ENCODE measurements around the gene SLC1A1.
"Not testable (repeated sequence)": the region's sequence is repeated elsewhere in the genome, so short reads cannot be mapped to it uniquely, and the experiment has no call there.

SLC1A1 gene

DNA sequence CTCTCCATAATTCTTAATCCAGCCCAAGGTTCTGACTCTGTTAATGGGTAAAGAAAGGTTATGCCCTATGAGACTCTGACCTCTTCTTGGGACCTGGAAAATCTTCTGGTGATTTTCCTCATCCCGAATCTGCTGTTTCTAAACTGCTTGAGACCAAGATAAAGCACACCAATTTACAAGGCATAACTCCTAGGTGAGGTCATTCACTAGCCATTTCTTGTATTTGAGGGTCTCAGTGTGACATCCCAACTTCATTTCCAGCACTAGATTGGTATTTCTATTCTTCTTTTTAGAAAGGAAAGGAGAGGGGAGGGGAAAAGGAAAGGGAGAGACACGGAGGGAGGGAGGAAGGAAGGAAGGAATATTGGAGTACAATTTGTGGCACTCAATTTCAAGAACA is 51.6 kb downstream of the SLC1A1 start:
- DNase-seq (ENCODE audit: low read depth) = no peak

DNA sequence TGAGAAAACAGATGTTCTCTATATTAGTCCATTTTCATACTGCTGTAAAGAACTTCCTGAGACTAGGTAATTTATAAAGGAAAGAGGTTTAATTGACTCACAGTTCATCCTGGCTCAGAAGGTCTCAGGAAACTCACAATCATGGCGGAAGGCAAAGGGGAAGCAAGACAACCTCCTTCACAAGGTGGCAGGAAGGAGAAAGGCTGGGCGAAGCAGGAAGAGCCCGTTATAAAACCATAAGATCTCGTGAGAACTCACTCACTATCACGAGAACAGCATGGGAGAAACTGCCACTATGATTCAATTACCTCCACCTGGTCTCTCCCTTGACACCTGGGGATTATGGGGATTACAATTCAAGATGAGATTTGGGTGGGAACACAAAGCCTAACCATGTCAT is 54.4 kb downstream of the SLC1A1 start:
- DNase-seq (ENCODE audit: low read depth) = not testable (repeated sequence)

DNA sequence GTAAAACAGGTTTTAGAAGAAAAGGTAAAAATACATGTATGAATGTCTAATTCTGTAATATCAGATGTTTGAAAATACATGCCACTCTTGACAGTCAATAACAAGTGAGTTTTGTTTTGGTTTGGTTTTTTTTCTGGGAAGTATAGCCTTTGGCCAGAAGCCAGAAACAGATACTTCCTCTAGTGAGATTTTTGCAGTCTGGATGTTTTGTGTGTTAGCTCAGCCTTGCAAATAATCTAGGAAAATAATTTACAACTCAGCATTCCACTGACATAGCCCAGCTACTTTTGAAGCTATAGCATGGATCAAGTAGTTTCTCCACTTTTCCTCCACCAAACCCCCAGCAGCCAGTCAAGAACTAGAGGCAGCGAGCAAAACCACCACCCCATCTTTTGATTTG is 56.7 kb downstream of the SLC1A1 start:
- DNase-seq (ENCODE audit: low read depth) = no peak

DNA sequence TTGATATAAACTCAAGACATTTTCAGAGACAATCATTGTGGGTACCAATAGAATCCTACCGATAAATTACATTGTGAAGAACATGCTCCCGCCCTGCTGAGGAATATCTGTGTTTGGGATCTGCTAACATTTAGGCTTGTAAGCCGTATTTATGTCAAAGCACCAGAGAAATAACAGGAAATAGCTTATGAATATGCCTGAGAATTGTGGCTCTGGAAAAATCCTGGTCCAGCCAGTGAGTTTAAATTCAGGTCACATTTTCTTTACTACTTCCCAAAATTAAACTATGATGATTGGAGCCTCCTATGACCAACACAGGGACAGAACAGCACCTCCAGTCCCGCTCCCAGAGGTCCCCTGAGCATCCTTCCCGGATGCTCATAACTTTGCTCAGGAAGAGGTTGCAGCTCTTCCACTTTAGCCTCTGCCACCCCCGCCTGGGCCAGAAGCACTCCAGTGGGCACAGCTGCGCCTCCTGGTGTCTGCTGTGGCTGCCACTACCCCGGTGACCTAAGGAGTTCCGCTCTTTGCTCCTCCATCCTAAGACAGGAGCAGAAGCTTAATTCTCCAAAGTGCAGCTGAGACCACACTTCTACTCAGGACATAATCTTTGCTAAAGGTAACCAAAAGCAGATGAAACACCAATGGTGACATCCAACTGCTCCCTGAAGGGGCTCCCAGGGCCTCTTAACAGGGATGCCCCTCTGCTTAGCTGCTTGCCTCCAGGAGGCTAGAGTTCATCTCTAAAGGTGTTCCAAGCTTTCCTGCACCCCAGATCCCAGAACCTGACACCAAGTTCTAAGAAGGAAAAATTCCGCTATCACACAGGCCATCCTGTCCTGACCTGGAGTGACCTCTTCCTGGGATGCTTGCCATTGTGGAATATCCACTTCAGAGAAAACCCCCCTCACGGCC is 58.8 kb downstream of the SLC1A1 start:
- no peak for DNase-seq (ENCODE audit: low read depth)

DNA sequence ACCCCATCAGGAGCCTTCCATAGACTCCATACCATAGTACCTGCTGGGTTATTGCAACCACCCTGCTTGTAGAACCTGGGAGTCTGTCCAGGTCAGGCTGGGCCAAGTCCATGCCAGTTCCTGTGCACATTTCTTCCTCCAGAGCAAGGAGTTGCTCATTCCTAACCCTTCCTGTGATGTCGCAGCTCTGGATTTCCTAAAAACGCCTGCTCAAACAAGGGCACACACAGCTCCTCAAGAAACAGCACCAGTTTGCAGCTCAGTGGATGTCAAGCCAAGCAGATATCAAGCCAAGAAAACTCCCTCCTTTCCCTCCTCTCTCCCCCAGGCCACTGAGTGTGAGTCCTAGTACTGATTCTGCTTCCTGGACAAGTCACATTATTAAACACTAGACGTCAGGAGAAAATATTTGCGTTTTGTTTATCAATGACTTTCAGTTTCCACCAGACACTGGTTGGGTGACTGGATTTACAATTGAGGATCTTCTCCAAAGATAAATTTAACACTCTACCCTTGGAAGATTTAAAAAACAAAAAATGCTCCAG is 59.6 kb downstream of the SLC1A1 start:
- no peak for DNase-seq (ENCODE audit: low read depth)

DNA sequence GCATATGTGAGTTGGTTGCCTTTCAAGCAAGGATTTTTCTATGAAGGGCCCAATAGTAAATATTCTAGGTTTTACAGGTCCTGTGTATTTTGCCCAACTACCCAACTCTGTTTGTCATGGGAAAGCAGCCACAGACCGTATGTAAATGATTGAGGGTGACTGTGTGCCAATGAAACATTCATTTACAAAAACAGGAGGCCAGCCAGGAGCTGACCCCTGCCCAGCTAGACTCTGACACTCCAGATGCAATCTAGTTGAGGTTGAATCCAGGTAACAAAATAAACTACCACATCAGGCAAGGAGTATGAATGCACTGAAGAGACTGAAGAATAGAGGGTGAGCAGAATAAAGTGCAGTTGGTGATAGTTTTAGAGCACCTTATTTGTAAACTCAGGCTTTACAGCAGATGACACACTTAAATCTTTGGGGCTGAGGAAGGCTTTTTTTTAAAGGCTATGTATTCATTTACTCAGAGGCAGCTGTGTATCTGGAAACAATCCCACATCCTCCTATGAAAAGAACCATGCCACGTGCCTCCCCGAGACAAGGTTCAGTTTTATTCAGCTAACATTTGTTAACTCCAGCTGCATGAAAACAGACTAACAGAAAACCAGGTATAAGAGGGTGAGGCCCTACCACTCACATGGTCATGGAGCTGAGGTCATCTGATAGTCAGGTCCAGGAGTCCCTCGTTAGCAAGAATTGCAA is 60.7 kb downstream of the SLC1A1 start:
- no peak for DNase-seq (ENCODE audit: low read depth)

DNA sequence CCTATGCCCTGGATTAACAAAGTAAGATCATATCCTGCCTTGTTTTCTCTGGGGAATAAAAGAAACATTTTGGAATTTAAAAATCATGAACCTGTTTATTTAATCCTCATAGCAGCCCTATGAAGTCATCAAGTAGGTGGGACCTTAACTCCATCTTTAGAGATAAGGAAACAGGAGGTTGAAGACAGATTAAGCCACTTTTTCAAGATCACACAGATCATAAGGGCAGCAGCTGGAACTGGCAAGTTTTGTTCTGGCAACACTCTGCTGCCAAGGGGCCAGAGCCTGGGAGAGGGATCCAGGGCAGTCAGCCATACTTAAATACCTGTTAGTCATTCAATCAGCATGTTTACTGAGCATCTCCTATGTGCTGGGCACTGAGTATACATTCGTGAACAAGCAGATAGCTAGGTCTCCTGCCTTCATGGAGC is 63.7 kb downstream of the SLC1A1 start:
- no peak for DNase-seq (ENCODE audit: low read depth)

DNA sequence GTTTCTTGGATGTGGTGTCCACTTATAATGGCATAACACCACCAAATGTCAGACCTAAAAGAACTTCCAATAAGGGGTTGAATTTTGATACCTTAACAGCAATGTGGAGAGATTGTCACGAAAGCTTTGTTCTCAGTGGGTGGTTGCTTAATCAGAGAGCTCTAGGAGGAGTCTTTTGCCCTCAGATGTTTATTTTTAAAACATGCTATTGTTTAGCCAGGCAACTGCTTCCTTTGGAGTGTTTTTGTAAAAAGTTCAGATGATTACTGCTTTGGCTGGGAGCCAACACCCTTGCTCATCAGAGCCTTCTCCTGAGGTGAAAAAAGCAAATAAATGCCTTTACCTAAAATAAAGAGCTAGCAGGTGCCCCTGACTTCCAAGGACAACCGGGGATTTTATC is 65.0 kb downstream of the SLC1A1 start:
- no peak for DNase-seq (ENCODE audit: low read depth)

DNA sequence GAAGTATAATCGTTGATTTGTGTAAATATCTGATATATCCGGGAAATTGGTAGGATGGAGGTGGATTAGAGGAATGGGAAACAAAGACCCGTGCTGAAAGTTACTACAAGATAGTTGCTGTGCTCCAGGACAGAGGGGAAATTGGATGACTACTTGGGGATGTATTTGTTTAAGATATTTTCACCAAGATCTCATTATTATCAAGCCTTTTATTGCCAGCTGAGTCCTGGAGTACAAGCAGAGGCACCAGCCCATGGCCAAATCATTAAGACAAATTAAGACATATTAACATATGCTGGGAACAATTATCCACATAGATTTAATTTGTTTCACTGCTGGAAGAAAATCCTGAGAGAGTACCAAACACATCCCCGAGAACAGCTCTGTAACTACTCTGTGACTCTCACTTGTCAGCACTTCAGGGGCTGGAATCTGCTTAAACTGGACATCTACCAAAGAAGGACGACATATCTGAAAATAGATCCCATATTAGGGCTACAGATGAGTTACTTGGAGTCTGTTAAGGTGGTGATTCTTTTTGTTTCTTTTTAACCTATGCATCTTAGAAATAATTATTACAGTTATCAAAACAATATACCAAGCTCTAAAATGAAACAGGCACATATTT is 68.2 kb downstream of the SLC1A1 start:
- DNase-seq (ENCODE audit: low read depth) = no peak

DNA sequence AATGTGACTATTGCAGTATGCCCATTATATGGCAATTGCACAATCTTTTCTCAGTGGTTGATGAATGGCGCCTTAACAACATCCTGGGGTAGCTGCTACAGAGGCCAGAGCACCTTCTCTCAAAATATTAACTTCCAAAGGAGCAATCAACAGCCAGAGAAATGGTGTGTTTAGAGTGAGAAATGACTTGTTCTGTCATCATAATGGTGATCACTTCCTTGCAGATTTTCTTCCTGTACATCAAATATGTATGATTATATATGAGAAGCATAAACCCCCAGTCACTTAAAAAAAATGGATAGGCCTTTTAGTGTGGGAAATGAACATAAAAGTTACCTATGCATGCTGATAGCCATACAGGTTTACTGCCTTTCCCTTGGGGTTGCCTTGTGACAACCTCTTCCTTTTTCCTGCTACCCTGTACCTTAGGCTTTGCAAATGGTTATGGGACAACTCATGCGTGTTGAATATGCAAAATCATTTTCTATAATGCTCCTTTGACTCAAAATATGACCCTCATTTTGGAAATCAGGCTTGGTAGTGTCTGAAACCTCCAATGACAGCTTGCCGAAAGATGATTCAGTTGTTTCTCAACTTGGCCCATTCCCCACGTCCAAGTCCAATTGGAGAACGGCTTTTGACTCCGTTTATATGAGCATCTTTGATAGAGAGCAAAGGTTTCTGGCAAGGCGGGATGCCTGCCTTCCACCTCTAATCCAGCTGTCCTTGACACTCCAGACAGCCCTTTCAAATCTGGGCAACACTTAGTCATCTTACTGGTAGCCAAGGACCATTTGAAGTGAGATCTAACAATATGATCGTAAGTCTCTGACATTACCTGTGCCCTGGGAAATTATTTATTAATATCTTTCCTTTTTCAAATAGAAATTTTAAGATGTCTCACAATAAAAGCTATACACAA is 69.3 kb downstream of the SLC1A1 start:
- DNase-seq (ENCODE audit: low read depth) = no peak

DNA sequence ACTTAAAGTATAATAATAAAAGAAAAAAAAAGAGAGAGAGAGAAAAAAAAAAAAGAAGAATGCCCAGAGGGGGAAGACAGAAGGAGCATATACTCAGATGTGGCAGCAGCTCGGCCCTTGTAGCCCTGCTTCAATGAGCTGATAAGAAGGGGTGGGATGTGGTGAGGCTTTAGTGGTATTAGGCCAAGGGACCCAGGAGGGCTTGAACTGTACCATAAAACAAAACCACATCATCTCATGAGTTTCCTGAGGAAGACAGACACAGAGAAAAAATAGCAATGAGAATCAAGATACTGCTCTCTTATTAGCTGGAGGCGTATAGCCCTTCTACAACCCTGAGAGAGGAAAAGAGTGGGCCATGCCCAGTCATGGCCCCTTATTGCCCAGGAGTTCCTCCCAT is 72.8 kb downstream of the SLC1A1 start:
- DNase-seq (ENCODE audit: low read depth) = no peak

DNA sequence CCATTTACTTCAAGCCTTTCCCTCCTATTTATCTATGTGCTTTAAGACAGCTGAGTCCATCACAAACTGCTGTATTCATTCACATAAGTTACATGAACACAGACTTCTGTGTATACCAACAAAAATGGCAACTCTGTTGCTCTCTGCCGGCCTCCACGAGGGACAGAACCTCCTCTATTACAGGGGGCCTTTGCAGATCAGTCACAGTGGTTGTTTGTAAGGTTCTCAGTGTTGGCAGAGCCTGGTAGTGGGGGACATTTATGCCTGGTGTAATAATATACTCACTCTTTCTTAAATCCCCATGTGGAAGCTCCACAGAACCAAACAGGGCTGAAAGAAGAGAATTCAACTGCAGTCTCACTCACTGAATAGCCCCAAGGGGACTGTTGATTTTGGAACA is 76.5 kb downstream of the SLC1A1 start:
- DNase-seq (ENCODE audit: low read depth) = no peak

DNA sequence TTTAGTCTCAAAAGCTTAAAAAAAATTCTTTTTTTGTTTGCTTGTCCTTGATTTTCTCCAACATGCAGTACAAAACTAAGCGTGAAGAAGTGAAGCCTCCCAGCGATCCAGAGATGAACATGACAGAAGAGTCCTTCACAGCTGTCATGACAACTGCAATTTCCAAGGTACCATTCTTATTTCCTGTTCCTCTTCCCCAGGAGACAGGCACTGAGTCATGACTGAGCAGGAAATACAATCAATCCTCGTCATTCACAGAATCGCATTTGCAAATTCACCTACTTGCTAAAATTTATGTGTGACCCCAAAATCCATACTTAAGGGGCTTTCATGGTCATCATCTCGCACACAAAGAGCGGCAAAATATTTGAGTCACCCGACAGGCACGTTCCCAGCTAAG is 77.3 kb downstream of the SLC1A1 start:
- DNase-seq (ENCODE audit: low read depth) = no peak

DNA sequence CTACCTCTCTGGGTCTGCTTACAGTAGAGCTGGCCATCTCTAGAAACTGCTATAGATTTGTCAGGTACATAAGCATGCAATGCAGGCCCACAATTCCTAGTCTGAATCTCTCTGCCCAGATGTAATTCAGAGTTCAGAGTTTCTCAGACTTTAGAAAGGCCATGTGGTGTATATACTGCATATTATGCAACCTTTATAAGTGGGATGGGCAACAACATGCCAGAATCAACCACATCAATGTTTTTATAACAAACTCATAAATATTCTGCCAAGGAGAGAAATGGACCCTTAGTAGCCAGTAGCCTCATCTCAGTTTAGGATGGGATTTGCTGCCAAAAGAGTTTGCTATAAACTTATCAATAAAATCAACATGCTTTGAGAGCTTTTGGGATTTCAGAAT is 78.8 kb downstream of the SLC1A1 start:
- no peak for DNase-seq (ENCODE audit: low read depth)

DNA sequence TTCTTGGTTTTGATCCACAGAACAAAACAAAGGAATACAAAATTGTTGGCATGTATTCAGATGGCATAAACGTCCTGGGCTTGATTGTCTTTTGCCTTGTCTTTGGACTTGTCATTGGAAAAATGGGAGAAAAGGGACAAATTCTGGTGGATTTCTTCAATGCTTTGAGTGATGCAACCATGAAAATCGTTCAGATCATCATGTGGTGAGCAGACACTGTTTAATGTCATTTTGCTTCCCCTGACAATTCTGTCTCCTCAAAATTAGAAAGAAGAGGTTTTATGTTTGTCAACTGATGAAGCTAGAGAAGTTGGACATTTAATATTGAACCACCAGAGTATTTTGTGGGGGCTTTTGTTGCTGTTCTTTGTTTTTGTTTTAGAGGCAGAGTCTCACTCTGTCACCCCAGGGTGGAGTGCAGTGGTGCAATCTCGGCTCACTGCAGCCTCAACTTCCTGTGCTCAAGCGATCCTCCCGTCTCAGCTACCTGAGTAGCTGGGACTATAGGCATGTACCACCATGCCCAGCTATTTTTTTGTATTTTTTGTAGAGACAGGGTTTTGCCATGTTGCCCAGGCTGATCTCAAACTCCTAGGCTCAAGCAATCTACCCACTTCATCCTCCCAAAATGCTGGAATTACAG is 82.0 kb downstream of the SLC1A1 start:
- no peak for DNase-seq (ENCODE audit: low read depth)

DNA sequence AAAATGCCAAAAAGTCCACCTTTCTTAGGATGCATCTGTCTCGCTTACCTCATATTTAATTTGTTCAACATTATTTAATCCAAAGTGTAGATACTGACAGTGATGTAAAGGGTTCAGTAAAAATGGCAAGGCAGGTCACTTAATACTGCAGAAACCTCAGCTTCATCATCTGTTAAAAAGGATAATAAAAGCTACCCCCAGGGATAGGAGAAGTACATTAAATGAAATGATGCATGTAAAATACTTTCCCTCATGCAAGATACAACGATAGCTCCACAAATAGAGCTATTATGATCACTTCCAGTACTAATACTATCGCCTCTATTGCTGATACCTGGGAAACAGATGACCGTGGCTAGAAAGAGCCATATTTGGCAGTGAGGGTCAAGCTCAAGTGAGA is 82.9 kb downstream of the SLC1A1 start:
- no peak for DNase-seq (ENCODE audit: low read depth)

DNA sequence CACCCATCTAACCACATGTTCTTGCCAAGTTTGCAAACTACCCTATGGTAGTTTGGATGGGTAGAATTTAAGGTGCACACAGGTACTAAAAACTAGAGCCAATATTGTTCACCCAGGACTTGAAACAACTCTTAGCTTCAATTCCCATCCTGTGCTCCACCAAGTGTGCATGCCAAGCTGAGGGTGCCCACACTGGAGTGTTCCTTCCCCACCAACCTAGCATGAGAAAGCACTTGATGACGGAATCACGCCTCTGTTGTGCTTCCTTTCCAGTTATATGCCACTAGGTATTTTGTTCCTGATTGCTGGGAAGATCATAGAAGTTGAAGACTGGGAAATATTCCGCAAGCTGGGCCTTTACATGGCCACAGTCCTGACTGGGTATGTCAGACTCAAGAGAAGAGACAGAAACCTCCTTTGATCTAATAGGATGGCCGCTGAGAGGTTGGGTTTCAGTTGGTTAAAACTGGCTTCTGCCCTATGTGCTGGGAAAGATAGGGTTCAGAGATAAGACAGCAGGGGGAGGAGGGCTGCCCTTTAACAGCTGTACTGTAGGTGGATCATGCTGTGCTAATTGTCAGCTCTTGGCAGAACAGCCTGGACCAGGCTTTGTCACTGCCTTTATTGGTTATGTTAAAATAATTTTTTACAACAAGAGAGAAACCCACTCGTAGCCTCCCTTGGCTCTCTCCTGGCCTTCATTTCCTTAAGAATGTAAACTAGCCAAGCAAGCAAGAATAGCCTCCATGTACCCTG is 83.5 kb downstream of the SLC1A1 start:
- DNase-seq (ENCODE audit: low read depth) = no peak

DNA sequence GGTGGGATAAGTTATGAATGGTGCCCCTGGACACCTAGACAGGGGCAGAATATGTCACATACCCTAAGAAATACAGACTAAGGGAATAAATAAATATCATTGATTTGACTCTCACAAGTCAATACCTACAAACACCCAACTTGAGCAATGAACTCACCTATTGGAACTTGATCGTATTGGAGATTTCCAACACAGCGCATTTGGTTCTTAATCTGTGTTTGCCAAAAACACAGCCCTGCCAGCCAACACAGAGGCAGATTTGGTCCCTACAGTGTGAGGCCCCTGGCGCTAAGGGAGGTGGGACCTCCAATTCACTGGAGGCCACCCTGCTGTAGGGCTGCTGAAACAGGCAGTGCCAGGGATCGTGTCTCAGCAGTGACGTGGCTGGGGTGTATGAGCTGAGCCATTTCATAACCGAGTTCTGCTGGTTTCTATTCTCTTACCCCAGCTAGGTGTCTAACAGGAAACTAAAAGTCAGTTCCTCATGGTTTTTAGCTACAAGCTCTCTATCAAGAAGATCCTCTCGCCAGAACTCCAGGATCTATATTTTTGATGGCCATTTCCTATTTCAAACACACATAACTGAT is 84.5 kb downstream of the SLC1A1 start:
- no peak for DNase-seq (ENCODE audit: low read depth)

DNA sequence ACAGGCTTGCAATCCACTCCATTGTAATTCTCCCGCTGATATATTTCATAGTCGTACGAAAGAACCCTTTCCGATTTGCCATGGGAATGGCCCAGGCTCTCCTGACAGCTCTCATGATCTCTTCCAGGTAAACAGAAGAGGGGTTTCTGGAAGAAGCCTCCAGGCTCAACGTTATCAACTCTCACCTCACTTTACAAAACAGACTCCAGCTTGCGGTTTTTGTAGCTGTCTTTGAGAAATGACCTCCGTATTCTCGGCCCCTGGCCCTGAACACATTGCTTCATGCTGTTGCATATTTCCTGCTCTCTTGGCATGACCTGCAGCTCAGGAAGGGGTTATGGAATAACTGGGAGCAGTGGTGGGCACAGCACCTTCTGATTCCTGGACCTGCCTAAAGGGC is 85.7 kb downstream of the SLC1A1 start:
- DNase-seq (ENCODE audit: low read depth) = no peak

DNA sequence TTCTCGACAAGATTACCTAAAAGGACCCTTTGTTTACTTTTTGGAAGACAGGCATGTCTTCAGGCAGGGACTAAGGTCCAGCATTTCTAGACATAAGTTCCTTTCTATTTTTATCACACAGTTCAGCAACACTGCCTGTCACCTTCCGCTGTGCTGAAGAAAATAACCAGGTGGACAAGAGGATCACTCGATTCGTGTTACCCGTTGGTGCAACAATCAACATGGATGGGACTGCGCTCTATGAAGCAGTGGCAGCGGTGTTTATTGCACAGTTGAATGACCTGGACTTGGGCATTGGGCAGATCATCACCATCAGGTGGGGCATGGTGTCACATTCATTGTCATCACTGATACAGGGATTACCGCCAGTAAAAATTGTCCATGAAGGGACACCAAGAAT is 86.2 kb downstream of the SLC1A1 start:
- DNase-seq (ENCODE audit: low read depth) = no peak

Measured in GM04503 (cell line).